ENCODE measurements around the gene PHAF1. TPM values are rescaled to one million over a fixed set of nuclear protein-coding genes. Genes with fewer than 3 reads are reported as not detected.

The PHAF1 gene
- total and polyA plus RNA-seq, 2 of the 8 experiments (the other 6 are each of a cell fraction or from before 2014, with no cell fraction given) = 18.6 to 26.4 TPM

DNA sequence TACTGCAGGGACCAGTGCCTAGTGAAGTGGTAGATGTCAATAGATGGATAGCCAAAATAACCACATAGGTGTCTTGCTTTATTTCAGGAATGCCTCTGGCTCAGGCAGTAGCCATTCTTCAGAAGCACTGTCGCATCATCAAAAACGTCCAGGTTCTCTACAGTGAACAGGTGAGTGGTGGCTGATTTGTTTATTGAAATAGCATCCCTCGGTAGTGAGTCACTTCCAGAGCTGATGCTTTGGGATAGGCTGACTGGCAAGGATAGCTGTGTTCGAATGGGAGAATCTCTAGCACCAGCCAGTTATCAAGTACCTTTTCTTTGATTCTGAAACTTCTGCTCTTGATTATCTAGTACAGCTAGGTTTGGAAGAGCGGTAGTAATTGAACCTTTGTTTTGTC lies 10.3 kb downstream of the PHAF1 start:
- Histone ChIP-seq H2BK12ac (ENCODE audit: low read depth, low read length) (no peak overlapping the region), H3K79me1 (ENCODE audit: low read depth, low read length) (peaks cover 6% of the 10 kb centered on the region; the same call in 1 of the 2 replicates), H2BK15ac (ENCODE audit: low read length) (no peak overlapping the region), H3K4me3 (ENCODE audit: extremely low read depth in 1 of 4, insufficient read depth in 2 of 4, low read depth in 3 of 4, low read length in 4 of 4) (no peak overlapping the region), H3K9me3 (ENCODE audit: insufficient read depth in 2 of 2, low read depth in 1 of 2, low read length in 1 of 2) (no peaks in the 10 kb centered on the region), H4K8ac (ENCODE audit: extremely low read depth, insufficient read depth, low read length) (no peak overlapping the region), H3K23ac (ENCODE audit: insufficient read length) (no peak overlapping the region), H4K20me1 (replicated peaks in 1 of 2; ENCODE audit: control insufficient read depth in 1 of 2, insufficient read depth in 2 of 2, low read length in 2 of 2) (peaks cover 3 to 6% of the 10 kb centered on the region in 2 experiments), H4K5ac (ENCODE audit: insufficient read length, low read depth, low read length) (no peak overlapping the region), H3K4ac (replicated peaks; ENCODE audit: insufficient read length, low read depth, low read length) (no peak overlapping the region), H3K14ac (ENCODE audit: insufficient read length) (no peak overlapping the region), H2BK120ac (replicated peaks; ENCODE audit: low read depth, low read length) (no peak overlapping the region), H3K27me3 (replicated peaks in 1 of 4; ENCODE audit: control insufficient read depth in 3 of 4, extremely low read depth in 1 of 4, insufficient read depth in 3 of 4, low read length in 3 of 4) (no peaks in the 10 kb centered on the region), H4K91ac (replicated peaks; ENCODE audit: insufficient read length, low read length) (no peak overlapping the region), H3K27ac (ENCODE audit: low read depth, low read length) (no peak overlapping the region), H2AFZ (ENCODE audit: low read length) (no peak overlapping the region), H3K18ac (ENCODE audit: extremely low read depth, low read length) (no peak overlapping the region), H3K36me3 (ENCODE audit: control insufficient read depth in 2 of 4, insufficient read depth in 4 of 4, low read length in 3 of 4) (peaks cover 0 to 14% (median 8%) of the 10 kb centered on the region in 4 experiments; a peak in 5 of 8 replicates), H2BK20ac (ENCODE audit: low read length) (no peak overlapping the region), H3K56ac (replicated peaks; ENCODE audit: insufficient read length, low read depth, low read length) (no peak overlapping the region), H2AK5ac (ENCODE audit: low read depth, low read length) (no peak overlapping the region), H2BK5ac (ENCODE audit: low read depth, low read length) (no peak overlapping the region), H3K23me2 (ENCODE audit: low read depth, low read length) (no peaks in the 10 kb centered on the region), H3K79me2 (ENCODE audit: control insufficient read depth in 1 of 2, insufficient read depth in 2 of 2, low read length in 2 of 2) (peaks cover 2 to 16% of the 10 kb centered on the region in 2 experiments; a peak in 3 of 4 replicates), H3K4me1 (replicated peaks in 1 of 4; ENCODE audit: control insufficient read depth in 3 of 4, insufficient read depth in 4 of 4, low read length in 3 of 4) (0 out of 7 replicates have a peak, but pooled peaks cover 0 to 2% (median 0%) of the 10 kb centered on the region in 4 experiments), H3K9ac (replicated peaks in 1 of 4; ENCODE audit: extremely low read depth in 1 of 4, low read depth in 3 of 4, low read length in 3 of 4) (no peak overlapping the region), H3K4me2 (ENCODE audit: insufficient read depth in 1 of 2, low read depth in 2 of 2, low read length in 2 of 2) (no peak overlapping the region)
- FAIRE-seq (no peak), DNase-seq (ENCODE audit: low read depth in 1 of 2, low spot score in 2 of 2) (no peak)
- ChIA-PET POLR2A (ENCODE audit: partially characterized antibody) (interaction anchor here (1.1 kb wide), 1 partner anchor 25 kb away, joined by 3 read pairs; no protein-coding TSS in a partner anchor), CTCF (ENCODE audit: partially characterized antibody) (interaction anchor here (0.6 to 2.4 kb wide), 6 partner anchors 10 to 393 kb away, joined by 3 to 10 read pairs (median 4); no protein-coding TSS in a partner anchor)
- WGBS, 2 experiments (ENCODE audit: extremely low coverage in 1 of 2, insufficient coverage in 1 of 2, insufficient read length in 1 of 2, insufficient replicate concordance in 2 of 2, low coverage in 1 of 2, low lambda C conversion rate in 2 of 2, missing lambda C conversion rate in 1 of 2) = 83% methylated on average over 5 of the region's 5 CpGs; no CpG with 5 or more reads in 1 of the 2 experiments
- TF ChIP-seq SIX5 (IDR thresholded peaks at IDR 0.05; ENCODE audit: low read depth, low read length) (no peak), SP2 (IDR thresholded peaks at IDR 0.05; ENCODE audit: low read length) (no peak), CTBP2 (IDR thresholded peaks at IDR 0.05; ENCODE audit: borderline replicate concordance, insufficient read depth, insufficient read length, low read length) (no peak), MAFK (IDR thresholded peaks at IDR 0.05; ENCODE audit: low read depth, low read length) (no peak), RNF2 (IDR thresholded peaks at IDR 0.05; ENCODE audit: borderline replicate concordance, low read depth, low read length, missing control alignments, poor library complexity, severe bottlenecking) (no peak)

All from H1 (cell line).